HT-29 (cell line): ENCODE results near the gene MDK. TPM values are rescaled to one million over a fixed set of nuclear protein-coding genes. Genes with fewer than 3 reads are reported as not detected.

Experiments used
- DNase-seq: peaks from one replicate; pipeline ENCODE4 v3.0.0-alpha.2; 2015; ENCODE audit warnings: low spot score
- total RNA-seq: library from RNA; depleted of rRNA; stranded (reverse); fragments of >200 nt; shearing (Covaris generic); gene quantifications from 2 replicates; pipeline ENCODE4 v1.2.3, GENCODE V29; 2014

MDK gene
- total RNA-seq, 1 experiment from 2014 or later, result 110 TPM

DNA sequence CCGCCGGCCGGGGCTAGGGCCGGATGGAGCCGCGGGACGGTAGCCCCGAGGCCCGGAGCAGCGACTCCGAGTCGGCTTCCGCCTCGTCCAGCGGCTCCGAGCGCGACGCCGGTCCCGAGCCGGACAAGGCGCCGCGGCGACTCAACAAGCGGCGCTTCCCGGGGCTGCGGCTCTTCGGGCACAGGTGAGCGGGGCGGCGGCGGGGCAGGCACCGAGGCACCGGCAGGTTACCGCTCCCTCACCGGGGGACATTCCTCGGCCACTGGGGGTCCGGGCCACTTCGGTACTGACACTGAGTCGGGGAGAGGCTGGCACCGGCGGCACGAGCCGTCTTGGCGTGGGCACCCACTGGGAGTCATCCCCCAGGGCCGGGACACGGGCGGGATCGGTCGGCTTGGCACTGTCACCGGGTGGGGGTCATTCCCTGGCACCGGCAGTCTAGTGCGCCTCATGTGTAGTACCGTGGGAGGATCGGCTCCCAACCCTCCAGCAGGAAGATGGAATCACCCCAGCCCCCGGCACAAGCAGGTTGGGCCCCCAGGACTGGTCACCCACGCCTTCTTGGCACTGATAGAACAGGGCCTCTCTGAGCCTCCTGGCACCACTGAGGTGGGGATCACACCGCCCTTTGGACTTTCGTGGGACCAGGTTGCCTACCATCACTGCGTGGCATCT is 33.7 kb upstream of the MDK start:
- DNase-seq, result peak; percentile 34

DNA sequence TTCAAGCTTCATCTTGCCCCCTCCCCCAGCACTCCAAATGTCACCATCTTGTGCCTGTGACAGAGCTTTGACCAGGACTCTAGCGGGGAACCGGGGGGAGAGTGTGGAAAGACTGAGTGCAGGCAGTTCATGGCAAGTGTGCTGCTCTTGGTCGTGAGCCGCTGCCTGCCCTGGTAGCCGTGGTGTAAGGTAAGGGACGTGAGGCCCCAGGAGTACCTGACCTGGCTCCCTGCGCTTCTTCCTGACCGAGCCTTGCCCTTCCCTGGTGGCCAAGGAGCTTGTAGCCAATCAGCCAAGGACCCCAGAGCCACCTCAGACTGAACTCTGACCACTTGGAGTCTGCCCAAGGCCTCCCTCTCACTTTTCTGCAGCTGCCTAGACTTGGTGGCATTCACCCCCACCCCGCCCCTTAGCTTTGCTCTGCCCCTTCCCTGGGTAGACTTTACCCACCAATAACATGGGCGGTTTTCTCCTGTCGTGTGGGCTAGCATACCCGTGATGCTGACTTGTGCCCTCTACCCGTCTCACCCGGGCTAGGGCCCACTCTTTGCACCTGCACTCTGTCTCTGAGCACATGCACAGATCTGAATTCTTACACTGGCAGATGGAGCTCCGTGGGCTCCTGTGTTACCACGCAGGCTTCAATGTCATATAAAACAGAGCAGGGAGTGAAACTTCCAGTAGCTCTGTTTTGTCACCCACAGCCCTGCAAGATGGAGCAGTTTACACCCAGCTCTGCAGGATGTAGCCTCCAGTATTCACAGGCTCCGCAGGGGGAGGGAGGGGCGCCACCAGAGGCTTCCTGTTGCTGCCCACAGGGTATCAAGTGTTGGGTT is 32.7 kb upstream of the MDK start:
- peak; percentile 36 for DNase-seq

DNA sequence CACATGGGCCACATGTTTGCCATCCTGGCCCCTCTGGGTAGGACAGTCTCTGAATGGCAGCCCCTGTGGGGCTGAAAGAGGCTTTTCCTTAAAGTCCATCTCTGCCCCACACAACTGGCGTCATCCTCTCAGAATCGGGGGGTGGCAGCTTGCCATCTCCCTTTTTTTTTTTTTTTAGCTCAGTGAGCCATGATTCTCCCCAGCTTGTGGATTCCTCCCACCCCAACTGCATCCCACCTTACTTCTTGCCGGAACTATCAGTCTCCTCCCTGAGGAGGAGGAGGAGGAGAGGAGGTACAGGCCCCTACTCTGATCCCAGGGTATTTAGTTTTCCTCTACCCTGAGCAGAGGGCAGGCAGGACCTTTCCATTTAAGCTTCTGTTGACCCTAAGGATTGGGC is 30.8 kb upstream of the MDK start:
- no peak for DNase-seq

DNA sequence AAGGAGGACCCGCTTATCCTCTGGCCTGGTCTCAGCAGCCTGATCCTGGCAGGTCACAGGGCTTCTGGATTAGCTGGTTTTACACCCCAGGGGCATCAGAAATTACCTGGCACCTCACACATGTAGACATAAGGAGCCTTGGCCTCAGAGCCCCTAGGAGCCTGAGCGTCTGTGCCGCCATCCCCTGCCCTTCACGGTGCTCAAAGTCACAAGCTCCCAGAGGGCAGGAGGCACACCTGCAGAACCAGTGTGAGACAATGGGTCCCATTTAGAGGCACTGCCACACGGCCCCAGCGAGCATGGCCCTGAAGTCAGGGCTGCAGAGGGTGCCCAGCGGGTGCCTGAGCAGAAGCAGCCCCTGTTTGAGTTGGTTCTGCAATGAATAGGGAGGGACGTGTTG is 30.3 kb upstream of the MDK start:
- DNase-seq, result no peak

DNA sequence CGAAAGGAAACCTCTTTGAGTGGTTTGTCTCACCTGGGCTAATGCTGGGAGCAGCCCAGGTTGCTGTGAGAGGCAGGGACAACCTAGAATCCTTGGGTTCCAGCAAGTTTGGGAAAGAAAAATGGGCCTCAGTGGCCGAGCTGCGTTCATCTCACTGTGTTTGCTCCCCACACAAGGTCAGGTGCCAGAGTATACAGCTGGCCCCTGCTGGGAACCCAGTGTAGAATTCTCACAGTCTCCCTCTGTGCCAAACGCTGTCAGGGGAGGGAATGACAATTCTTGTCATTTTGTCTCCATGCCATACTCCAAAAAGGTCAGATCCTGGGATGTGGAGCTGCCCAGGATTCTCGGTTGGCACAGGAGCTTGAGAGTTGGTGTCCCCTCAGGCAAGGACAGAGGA is 29.9 kb upstream of the MDK start:
- no peak for DNase-seq

DNA sequence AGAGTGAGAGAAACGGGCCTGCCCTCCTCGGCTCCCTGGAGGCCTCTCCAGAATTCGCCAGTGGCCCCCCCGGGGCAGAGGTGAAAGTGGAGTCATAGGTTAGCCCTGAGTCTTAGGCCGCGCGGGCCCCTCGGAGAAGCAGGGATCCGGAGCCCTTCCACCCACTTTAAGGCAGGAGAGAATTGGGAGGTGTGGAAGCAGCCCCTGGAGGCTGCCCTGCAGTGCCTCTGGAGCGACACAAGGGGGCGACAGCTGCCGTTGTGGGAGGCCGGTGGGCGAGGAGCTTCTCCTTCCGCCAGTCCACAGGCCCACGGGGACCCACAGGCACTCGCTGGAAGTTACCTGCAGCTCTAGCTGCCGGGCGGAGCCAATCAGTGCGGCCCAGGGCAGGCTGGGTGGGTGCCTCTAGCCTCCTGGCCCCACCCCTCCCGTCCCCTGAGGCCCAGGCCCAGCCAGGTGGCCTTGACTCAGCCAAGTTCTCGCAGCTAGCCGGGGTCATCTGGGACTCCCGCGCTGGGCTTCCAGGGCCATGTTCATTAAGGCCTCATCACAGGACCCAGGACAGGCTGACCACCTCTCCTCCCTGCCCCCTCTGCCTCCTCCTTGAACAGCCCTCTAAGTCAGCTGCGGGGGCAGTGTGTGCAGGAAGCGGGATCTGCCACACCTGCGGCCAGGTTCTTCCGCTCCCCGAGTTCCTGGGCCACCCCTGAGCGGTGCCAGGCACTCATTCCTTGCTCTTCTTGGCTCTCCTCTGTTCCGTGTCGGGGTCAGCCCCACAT is 29.2 kb upstream of the MDK start:
- DNase-seq, result peak; percentile 51

DNA sequence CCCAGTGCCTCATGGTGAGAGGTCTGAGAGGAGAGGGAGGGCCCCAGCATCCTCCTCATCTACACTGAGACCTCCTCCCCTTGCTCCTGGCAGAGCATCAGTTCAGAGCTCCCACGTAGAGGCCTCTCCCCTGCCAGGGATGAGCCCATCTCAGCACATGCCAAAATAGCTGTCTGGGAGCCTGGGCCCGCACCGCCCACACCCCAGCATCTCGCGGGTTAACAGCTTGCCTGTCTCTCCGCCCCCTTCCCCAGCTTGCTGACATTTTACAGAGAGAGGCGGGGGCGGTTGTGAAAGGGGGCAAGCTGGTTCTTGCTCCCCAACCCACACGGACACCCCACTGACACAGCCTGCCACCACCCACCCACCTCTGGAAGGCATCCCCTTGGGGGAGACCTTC is 27.8 kb upstream of the MDK start:
- no peak for DNase-seq

DNA sequence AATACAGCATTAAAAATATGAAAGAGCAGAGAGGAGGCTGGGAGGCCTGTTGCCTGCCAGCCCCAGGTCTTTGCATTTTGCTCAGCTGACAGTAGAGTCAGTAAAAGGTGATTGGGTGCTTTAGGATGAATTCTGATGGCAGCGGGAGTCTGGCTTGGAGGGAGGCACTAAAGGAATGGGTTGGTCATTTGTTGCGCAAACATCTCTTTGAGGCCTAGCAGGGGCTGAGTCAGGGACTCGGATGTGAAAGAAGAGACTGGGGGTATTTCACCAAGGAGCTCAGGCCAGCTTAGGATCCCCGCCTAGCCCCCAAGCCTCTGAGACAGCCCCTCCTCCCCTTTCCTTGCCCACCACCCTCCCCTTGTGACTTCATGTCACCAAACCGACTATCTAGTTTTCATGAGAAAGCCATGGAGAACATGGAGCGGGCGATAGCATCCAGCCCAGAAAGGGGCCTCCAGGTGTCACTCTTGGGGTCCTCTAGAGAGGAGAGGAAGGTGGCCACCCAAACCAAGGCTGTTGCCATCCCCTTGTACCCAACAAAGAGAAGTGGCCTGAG is 24.5 kb upstream of the MDK start:
- no peak for DNase-seq

DNA sequence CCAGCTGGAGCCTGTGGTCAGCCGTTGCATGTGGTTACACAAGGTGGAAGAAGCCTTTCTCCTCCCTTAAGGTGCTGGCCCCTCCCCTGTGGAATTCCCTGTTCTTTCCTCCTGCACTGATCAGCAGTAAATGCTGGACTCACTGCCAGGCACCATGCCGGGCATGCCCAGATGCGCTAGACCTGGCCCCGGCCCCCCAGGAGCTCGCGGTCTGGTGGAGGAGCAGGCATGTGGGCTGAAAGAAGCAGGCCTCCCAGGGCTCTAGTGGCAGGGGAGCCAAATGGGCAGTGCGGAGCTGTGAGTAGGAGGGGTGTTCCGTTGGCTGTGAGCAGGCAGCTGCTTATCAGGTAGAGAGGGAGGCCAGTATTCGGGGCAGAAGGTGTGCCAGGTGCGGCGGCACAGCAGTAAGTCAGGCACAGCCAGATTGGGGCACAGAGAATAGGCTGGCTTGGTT is 24.0 kb upstream of the MDK start:
- no peak for DNase-seq

DNA sequence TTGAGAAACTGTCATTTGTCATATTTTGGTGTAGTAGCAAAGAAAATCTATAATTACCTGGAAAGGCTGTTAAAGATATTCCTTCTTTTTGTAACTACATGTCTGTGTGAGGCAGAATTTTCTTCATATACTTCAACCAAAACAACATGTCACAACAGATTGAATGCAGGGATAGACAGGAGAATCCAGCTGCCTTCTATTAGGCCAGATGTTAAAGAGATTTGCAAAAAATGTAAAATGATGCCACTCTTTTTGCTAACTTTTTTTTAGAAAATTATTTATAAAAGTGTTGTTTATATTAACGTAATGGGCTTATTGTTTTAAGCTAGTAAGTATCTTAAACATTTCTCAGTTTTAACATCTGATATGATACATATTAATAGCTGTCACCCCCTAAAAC is 21.5 kb upstream of the MDK start:
- no peak for DNase-seq

DNA sequence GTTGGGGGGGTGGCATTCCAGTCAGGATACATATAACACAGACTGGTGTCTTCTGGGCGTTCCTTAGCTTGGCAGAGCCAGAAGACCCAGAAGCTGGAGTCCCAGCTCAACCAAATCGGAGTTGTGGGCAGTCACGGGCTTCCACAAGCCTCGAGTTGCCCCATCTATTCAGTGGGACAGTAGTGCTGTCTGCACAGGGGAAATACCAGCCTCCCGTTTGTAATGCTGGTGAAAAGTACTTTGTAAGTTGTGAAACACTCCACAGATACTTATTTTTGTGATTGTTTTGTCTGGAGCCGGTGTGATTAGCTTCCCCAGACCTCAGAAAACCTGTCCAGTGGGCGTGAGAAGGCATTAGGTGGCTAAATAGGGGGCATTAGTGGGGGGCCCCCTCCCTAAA is 20.6 kb upstream of the MDK start:
- no peak for DNase-seq

DNA sequence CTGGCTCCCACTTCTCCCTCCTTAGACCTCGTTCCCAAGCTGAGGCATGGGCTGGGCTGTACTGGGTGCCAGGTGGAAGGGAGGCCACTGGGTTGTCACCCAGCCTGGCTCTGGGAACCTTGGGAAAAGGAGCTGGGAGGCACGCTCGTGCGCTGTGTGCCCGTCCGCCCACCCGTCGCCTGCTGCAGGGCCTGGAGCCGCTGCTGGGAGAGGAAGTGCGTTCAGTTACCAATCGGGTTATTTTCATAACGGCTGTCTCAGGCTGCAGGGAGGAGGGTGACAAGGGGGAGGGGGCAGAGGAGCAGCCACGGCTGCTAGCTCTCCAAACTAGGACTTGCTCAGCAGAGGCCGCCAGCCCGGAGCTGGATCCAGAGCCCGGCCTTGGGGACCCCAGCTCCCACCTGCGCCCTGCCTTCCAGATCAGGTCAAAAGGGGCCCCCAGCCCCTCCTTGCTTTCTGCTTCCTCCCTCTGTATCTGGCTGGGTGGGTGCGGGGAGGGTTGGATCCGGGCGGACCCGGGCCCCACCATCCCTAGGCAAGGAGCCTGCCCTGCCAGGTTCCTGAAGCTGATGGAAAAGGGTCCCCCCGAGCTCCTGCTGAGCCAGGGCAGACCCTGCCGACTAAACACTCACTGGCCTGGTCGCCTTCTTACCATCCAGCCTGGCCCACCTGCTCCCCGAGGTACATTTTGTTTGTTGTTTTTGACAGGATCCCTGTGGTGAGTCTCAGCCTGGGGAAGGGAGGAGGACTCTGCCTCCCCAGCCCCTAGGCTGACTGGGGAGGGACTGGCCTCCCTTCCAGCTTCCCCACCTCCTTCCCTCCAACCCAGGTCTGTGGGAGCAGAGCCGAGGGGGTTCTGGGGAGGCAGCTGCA is 19.9 kb upstream of the MDK start:
- DNase-seq, result no peak

DNA sequence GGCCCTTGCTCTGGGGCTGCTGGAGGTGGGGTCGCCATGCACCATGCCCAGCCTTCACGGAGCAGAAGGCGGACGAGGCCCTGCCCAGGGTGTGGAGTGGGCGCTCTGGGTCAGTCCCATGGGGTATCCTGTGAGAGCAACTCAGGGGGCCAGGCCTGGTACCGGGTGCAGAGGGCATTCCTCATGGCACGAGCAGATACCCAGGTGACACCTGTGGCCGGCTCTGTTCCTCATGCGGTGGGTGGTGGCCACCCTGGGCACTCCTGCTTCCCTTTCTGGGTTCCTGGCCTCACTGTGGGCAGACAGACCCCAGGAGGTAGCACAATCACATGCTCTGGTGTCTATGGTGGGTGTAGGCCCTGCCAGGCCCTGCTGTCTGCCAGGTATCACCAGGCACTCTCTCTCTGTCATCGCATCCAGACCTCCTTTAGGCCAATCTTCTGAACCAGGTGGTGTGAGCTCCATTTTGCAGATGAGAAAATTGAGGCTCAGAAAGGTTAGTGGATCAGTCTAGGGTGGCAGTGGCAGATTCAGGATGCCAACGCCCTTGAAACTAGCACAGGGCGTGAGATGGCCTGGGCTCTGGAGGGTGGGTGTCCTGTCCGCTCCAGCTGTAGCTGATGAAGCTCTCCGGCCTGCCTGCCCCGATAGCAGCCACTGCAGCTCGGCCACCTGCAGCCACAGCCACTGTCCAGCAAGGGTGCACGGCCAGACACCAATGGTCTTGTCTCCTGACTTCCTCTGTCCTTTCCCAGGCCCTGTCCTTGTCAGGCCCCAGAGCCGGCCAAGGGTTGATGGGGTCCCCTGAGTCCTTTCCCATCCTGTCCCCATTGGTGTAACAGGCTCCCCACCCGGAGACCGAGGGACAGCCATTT is 19.1 kb upstream of the MDK start:
- DNase-seq, result no peak

DNA sequence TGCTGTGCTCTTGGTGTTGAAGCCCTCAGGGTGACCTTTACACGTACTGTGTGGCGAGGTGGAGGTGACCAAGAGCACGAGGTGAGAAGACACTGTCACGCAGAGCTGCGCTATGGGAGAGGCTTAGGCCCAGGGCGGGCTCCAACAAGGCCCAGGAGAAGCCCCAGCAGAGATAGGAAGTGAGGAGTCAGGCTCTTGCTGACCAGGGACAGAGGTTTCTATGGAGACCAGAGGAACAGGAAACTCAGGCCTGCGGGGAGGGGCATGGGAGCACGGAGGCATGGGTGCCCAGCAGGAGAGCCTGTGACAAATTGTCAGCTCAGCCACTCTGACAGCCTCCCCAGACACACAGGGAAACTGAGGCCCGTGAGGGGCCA is 18.4 kb upstream of the MDK start:
- peak; percentile 92 for DNase-seq

DNA sequence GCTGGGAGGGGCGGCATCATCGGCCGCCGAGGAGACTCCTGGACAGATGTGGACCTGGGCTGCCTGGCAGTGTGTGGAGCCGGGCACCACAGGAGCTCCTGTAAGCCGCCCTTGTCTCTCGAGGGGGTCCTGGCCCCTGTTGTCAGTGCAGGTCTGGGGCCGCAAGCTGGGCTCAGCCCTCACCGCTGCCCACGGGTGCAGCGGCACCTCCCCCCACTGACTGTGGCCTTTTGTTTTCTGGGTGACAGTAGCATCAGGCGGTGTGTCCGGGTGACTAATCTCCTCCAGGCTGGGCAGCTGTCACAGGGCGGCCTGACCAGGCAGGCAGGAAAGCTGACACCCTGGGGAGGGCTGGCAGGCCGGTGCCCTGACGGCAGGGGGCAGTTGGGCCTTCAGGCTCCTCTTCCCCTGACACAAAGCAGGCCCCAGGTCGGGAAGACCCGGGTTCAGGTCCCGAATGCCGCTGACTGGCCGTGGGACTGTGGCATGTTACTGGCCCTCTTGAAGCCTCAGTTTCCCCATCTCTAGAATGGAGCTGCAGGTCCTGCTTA is 17.9 kb upstream of the MDK start:
- peak; percentile 92 for DNase-seq

DNA sequence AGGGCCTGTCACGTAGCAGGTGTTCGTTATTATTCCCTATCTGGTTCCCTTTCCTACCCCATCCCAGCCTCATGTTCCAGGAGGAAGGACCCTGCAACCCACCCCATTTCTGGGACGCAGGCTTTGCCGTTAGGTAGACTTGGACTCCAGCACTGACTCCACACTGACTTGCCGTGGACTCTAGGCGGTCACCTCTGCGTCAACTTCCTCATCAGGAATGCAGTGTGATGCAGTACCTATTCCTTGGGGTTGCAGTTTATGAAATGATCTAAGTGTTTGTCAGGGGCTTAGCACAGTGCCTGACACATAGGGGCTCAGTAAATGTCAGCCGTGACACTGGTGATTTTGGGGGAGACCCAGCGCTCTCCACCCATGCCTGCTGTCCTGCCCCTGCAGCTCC is 17.4 kb upstream of the MDK start:
- no peak for DNase-seq

DNA sequence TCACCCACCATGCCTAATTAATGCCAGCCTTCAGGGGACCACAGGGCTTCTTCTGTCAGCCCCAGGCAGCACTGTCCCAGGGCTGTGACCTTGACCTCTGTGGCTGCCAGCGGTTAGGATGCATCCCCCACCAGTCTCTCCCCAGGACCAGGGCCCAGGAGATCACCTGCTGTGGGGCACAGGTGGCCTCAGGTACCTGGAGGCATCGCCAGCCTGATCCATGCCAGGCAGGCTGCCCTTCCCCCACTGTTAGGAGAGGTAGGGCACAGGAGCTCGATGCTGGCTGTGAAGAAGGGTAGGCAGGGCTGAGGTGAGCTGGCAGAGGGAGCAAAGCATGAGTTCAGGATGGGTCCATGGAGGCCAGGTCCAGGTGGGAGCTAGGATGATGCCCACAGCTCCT is 16.7 kb upstream of the MDK start:
- DNase-seq, result no peak

DNA sequence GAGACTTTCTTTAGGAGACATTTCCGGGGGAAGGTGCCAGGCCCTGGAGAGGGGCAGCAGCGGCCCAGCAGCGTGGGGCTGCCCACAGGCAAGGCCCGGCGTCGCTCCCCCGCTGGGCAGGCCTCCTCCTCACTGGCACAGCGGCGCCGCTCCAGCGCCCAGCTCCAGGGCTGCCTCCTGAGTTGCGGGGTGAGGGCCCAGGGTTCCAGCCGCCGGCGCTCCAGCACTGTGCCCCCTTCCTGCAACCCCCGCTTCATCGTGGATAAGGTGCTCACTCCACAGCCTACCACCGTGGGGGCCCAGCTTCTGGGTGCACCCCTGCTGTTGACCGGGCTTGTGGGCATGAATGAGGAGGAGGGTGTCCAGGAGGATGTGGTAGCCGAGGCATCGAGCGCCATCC is 15.2 kb upstream of the MDK start:
- DNase-seq, result no peak

DNA sequence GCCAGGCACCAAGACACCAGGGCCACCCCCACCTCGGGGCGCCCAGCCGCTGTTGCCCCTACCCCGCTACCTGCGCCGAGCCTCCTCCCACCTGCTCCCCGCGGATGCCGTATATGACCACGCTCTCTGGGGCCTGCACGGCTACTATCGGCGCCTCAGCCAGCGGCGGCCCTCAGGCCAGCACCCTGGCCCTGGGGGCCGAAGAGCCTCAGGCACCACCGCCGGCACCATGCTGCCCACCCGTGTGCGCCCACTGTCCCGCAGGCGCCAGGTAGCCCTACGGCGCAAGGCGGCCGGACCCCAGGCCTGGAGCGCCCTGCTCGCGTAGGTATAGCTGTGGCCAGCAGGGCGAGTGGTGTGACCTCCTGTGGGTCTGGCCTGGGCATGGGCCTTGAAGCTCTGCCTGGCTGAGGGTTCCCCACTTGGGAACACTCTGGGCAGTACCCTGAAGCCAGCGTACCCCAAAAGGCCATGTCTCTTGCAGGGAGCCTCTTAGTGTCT is 14.8 kb upstream of the MDK start:
- DNase-seq, result no peak
